Mucosa of descending colon (tissue), 3 donors: ENCODE data around the gene GALNTL6. TPM values are rescaled to one million over a fixed set of nuclear protein-coding genes. Genes with fewer than 3 reads are reported as not detected.

ENCODE experiments used
- ATAC-seq: fragments of 200-7000 bp; cut with Tn5 transposase; one replicate; pipeline ENCODE4 v1.9.1; 2020; ENCODE audit warnings: mild to moderate bottlenecking, moderate library complexity
- DNase-seq, 3 donors: peaks; one replicate each; pipeline ENCODE4 v3.0.0-alpha.2; 2020
- H3K36me3 ChIP-seq: fragments of 200-600 bp; one replicate; pipeline ENCODE4 v1.8.0; 2021; ENCODE audit warnings: low read depth, mild to moderate bottlenecking
- H3K4me1 ChIP-seq: fragments of 200-600 bp; one replicate; pipeline ENCODE4 v1.8.0; 2021; ENCODE audit warnings: low read depth, mild to moderate bottlenecking
- H3K4me3 ChIP-seq: fragments of 200-600 bp; one replicate; pipeline ENCODE4 v1.8.0; 2021; ENCODE audit warnings: mild to moderate bottlenecking
- H3K9me3 ChIP-seq: fragments of 200-600 bp; one replicate; pipeline ENCODE4 v1.8.0; 2021; ENCODE audit warnings: mild to moderate bottlenecking
- CTCF ChIP-seq: fragments of 200-600 bp; IDR thresholded peaks from one replicate; pipeline ENCODE4 v1.8.0; 2022; ENCODE audit warnings: antibody characterized with exemption, mild to moderate bottlenecking
- intact Hi-C, 2 donors: fragments of 100-400 bp; cut with DNase I in 1 of 2; cut with micrococcal nuclease in 1 of 2; formaldehyde crosslinking; loops; one replicate each; pipeline versions ENCODE4 v1.11.0 to v1.11.1; 2022; cut with DNase I, micrococcal nuclease
- total RNA-seq, 3 donors: library from RNA; stranded (reverse); fragmentation: NEBNext Ultra II Directional in 2 of 3; extraction: Animal tissue kit (Norgen Biotek cat#: 25700) in 2 of 3; gene quantifications; one replicate each; pipeline versions ENCODE4 v1.2.1 to v1.2.4, GENCODE V29; 2021 to 2023
- donor health status: DM: no; HTN: no; CAD: no; lungs with moderate emphysema.
- donor health status: DM: no; HTN: no; CAD: no.
- donor health status: DM: no; HTN: yes; CAD: no.

GALNTL6 gene
- total RNA-seq, 3 donors from 2014 or later: 0.12 to 0.27 (median 0.19) TPM

- Histone ChIP-seq H3K4me3 (no peak overlapping the region), H3K9me3 (no peaks in the 10 kb centered on the region), H3K4me1 (no peaks in the 10 kb centered on the region), H3K36me3 (no peaks in the 10 kb centered on the region)
- no peak for DNase-seq
- TF ChIP-seq CTCF: no peak
- intact Hi-C loops: no loop called here
- no peak for ATAC-seq
These were observed 241.8 kb downstream of the GALNTL6 start for GRCh38 chr4:172055046-172055445.

- H3K36me3 ChIP-seq: no peaks in the 10 kb centered on the region
- DNase-seq (no peak), ATAC-seq (no peak)
- no peaks in the 10 kb centered on the region for H3K9me3 ChIP-seq
- intact Hi-C loops: no loop called here
- no peak overlapping the region for H3K4me3 ChIP-seq
- no peaks in the 10 kb centered on the region for H3K4me1 ChIP-seq
- TF ChIP-seq CTCF: no peak
These were observed 242.3 kb downstream of the GALNTL6 start for GRCh38 chr4:172055498-172055897.

- DNase-seq (no peak), ATAC-seq (no peak)
- no peaks in the 10 kb centered on the region for H3K9me3 ChIP-seq
- no peak overlapping the region for H3K4me3 ChIP-seq
- H3K4me1 ChIP-seq: no peaks in the 10 kb centered on the region
- no peaks in the 10 kb centered on the region for H3K36me3 ChIP-seq
- intact Hi-C loops: no loop called here
- no peak for TF ChIP-seq CTCF
These were observed 248.0 kb downstream of the GALNTL6 start for GRCh38 chr4:172061204-172061603.

GRCh38 chr4:172068506-172068905 lies 255.3 kb downstream of the GALNTL6 start:
- H3K36me3 ChIP-seq: no peaks in the 10 kb centered on the region
- no peak for DNase-seq
- no peak overlapping the region for H3K4me3 ChIP-seq
- TF ChIP-seq CTCF: no peak
- ATAC-seq: no peak
- no peaks in the 10 kb centered on the region for H3K4me1 ChIP-seq
- H3K9me3 ChIP-seq: no peaks in the 10 kb centered on the region
- intact Hi-C loops: no loop called here

- no peaks in the 10 kb centered on the region for H3K9me3 ChIP-seq
- DNase-seq (no peak), ATAC-seq (no peak)
- H3K4me1 ChIP-seq: no peaks in the 10 kb centered on the region
- TF ChIP-seq CTCF: no peak
- no peak overlapping the region for H3K4me3 ChIP-seq
- no peaks in the 10 kb centered on the region for H3K36me3 ChIP-seq
- intact Hi-C loops: no loop called here
These were observed 260.4 kb downstream of the GALNTL6 start for GRCh38 chr4:172073590-172073989.

GRCh38 chr4:172083272-172083671 lies 270.1 kb downstream of the GALNTL6 start:
- H3K4me1 ChIP-seq: no peaks in the 10 kb centered on the region
- no peak for ATAC-seq
- no peak overlapping the region for H3K4me3 ChIP-seq
- no peaks in the 10 kb centered on the region for H3K36me3 ChIP-seq
- no peaks in the 10 kb centered on the region for H3K9me3 ChIP-seq
- no peak for TF ChIP-seq CTCF
- intact Hi-C loops: no loop called here
- no peak for DNase-seq
